ENCODE results near the gene SPTSSA.
"Not testable (repeated sequence)": the region's sequence is repeated elsewhere in the genome, so short reads cannot be mapped to it uniquely, and the experiment has no call there.

The SPTSSA gene

DNA sequence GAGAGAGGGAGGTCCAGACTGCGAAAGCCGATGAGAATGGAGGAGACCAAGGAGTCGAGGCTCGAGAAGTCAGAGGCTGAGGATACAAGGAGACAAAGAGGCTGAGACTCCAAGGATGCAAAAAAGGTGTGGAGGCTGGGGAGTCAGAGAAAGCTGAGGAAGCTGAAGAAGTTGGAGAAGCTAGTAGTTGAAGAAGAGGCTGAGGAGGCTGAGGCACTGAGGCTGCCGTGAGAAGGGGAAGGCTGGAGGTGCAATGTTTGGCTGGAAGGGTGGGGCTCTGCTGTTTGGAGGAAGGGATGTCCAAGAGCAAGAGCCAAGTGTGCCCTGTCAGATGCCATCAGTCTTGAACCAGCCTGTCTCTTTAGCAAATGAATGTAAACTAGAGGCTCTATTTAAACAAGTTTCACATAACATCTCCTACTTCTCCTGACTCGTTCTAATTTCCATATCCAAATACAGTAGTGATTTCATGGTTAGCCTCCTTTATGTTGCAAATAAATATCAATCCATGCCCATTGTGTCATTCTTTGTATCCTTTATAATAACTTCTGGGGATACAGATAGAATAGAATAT is 10.8 kb upstream of the SPTSSA start:
- DNase-seq (ENCODE audit: low read depth), result no peak

DNA sequence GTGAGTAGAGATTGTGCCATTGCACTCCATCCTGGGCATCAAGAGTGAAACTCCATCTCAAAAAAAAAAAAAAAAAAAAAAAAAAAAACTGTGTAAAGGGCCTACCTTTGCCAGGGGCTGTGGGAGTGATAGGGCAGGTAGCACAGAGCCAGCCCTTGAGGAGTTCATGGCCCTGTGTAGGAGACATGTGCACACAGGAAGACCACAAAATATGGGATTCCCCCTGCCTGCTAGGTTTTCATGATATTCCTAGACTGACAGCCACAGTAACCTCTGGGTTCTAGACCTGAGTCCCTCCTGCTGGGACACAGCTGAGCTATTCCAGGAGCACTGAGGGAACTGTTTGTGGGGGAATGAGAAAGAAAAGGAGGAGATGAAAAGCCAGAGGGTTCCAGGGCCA is 8.3 kb upstream of the SPTSSA start:
- no peak for DNase-seq (ENCODE audit: low read depth)

DNA sequence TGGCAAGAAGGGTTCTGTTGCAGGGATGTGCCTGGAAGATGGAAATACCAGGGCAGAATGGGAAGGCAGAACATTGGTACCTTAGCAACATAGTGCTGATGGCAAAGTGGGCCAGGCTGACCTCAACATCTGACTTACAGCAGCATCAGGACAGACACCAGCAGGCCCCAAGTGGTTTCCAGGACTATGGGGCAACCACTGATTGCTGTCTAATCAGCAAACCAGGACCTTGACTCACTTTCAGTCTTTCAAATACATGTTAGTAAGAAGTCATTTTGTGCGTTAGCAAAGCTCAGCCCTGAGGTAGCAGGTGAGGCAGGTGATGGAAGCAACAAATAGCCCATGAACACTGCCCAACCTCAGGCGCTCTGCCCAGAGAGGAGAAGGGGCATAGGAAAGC is 4.7 kb upstream of the SPTSSA start:
- DNase-seq (ENCODE audit: low read depth), result no peak

DNA sequence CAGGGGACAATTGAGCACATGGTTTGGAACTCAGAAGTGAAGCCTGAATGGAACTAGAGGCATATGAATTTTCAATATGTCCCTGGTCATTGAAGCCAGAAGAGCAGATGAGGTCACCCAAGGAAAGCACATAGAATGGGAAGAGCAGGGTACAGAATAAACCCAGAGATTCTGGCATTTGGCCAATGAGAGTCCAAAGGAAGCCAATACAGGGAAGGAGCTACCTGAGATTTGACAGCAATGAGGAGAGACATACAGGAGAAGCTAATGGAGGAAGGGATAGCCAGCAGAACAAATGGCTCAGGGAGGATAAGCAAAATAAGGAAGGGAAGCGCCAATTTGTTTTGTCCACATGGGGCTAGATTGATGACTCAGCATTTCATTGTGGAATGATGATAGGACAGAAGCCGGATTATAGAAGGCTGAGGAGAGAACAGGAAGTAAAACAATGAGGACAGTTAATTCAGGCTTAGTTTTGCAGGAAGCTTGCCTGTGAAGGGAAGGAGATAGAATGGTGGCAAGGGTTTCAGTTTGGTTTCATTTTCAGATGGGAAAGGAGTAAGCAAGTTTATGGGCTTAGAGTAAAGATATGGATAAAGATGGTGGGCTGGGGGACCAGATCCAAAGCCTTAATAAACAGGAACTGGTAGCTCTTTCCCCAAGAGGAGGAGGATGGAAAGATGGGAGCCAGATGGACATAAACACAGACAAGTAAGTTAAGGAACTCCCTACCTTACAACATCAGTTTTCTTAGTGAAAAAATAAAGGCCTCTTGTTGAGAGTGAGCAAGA is 3.2 kb upstream of the SPTSSA start:
- DNase-seq (ENCODE audit: low read depth), result no peak

DNA sequence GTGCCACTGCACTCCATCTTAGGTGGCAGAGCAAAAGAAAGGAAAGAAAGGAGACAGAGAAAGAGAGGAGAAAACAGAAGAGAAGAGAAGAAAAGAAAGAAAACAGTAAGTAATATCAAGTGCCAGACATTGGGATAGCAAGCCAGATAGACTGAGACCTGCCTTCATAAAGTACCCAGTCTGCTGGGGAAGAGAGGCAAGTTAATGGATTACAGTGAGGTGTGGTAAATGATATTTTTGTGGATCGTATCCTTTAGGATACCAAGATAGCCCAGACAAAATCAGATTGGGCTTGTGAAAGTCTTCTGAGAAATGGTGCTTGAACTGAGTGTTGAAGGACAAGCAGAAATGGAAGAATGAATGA is 1.5 kb upstream of the SPTSSA start:
- DNase-seq (ENCODE audit: low read depth), result no peak

DNA sequence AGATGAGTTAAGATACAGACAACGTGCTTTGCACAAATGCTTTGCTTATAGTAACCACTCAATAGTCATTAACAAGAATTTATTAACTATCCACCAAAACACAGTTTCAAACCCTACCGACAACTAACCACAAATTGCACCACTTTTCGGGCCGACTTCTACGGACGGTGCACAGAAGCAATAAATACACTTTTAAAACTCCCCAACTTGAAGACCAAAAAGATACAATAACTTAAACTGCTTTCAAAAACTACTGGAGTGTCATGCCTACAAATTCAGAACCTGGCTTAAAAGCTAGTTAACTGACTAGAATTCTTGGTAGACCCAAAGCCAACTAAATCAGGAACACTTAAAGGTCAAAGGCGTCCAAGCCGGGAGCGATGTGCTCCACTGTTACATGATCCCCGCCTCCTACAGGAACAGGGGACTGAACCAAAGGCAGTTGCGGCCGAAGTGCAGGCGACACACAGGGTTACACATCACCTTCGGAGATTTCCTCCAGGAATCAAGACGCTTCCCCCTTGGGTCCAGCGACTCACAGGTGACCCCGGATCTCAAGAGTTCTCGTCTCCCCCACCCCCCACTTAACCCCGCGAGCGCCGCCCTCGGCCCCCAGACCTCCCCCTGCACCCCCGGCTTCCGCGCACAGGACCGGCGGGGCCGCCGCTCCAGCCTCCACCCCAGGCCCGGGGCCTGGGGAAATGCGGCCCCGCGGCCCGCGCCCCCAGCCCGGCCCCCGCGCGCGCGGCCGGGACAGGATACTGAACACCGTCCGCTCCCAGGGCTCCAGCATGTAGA is 507 bp downstream of the SPTSSA start:
- no peak for DNase-seq (ENCODE audit: low read depth)

DNA sequence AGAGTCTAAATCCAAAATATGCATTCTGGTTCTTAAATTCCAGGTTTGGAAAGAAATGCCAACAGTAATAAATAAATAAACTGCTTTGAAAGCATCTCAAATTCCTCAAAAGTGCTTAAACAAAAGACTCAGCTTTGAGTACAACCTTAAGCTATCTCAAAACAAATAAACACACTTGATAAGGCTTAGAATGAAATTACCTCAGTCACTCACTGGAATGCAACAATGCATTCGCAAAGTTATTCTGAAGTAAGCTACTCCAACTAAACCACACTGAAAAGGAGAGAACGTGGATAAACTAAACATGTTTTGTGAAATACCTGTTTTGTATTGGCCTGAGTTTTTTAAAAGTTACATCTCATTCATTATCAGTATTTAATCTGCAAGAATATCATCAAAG is 1.2 kb downstream of the SPTSSA start:
- no peak for DNase-seq (ENCODE audit: low read depth)

DNA sequence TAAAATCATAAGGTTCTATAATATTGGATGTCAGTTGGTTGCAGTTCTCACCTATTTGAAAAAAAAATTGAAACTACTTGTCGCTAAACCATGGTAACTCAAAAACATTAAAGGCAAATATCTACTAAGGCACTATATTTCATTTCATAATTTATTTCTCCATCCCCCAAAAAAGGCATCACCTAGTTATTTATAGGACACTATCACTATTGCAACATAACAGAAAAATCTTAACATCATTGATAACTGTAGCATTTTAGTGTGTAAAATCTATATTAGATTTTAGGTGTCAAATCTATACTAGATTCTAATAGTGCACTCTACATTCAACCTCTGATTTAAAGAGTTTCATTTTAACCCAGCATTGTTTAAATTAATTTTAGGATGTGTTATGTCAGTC is 1.7 kb downstream of the SPTSSA start:
- no peak for DNase-seq (ENCODE audit: low read depth)

DNA sequence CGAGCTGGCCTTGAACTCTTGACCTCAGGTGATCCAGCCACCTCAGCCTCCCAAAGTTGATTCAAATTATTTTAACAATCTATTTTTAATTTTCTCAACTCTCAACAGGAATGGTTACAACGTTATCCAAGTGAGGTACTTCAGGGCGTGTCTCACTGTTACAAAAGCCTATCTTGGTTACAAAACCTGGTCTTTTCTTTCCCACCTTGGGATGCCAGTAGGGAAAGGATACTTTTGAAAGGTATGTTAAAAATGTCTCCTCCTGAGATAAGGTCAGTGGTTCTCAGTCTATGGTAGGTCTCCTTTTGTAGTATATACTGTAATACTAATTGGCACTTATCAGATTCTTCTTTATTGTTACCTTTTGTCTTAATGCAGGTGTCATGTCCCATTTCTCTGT is 4.9 kb downstream of the SPTSSA start:
- no peak for DNase-seq (ENCODE audit: low read depth)

DNA sequence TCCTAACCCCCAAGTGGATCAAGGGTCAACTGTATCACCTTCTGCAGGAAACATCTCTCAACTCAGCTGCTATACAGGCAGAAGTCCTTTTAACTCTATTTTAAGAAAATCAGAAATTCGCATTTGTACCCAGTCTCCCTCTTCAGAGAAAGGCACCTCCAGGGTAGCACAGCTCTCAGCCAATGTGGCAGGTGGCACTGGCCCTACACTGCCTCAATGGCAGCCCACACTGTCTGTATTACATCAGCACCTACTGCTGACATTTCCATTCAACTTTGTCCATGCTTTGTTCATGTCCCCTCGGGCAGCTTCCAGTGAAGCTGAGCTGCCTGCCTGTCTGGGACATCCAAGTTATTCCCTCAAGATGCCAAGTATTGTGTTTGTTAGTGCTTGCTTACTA is 8.8 kb downstream of the SPTSSA start:
- no peak for DNase-seq (ENCODE audit: low read depth)

DNA sequence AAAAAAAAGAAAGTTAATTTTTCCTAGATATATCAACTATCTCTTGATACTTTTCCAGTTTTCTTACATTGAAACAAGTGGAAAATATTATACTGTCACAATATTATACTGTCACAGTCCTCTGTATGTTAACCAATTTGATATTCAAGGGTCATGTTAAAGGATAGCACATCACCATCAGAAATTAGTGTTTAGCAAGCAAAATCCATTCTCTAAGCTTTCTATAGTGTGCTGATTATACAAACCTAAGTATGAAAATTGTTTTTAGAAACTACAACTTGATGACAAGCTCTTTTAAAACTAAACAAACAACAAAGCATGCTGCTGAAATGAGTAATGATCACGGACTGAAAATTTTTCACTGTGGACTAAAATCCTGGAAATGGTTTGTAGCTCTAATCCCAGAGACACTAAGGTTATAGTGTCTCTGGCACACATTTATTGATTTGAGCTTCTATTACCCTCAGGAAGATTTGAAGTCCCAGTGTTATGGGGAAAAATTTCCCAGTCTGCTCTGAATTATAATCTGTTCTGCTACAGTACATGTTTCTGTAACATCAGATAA is 9.7 kb downstream of the SPTSSA start:
- DNase-seq (ENCODE audit: low read depth), result no peak

DNA sequence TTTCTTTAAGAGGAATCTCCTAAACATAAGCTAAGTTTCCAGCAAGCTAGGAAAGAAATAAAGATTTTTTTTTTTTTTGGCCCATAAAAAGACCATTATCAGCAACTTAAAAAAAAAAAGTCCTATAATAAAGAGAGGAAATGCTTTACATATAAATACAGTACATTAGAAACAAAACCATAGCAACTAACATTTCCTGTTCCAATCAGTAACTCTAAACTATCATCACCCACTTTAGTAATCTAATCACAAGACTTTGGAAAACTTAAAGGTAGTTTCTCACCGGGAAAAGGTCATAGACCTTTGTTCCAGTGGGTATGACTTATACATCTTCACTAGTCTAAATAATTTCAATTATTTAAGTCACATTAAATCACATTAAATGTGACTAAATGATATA is 11.1 kb downstream of the SPTSSA start:
- no peak for DNase-seq (ENCODE audit: low read depth)

DNA sequence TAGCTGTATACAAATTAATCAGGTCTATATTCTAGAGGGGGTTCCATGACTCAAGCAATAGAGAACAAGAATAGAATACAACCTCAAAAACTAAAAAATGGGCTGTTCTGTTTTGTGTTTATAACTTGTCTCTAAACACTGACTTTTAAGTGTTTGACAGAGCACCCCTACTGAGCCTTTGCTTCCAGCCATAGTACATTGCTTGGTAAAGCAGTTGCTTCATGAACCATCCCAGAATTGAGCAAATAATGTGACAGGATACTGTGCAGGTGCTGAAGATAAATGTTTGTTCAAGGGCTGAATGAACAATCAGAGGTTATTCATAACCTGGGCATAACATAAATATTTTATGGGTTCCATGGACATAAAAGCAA is 11.5 kb downstream of the SPTSSA start:
- no peak for DNase-seq (ENCODE audit: low read depth)

DNA sequence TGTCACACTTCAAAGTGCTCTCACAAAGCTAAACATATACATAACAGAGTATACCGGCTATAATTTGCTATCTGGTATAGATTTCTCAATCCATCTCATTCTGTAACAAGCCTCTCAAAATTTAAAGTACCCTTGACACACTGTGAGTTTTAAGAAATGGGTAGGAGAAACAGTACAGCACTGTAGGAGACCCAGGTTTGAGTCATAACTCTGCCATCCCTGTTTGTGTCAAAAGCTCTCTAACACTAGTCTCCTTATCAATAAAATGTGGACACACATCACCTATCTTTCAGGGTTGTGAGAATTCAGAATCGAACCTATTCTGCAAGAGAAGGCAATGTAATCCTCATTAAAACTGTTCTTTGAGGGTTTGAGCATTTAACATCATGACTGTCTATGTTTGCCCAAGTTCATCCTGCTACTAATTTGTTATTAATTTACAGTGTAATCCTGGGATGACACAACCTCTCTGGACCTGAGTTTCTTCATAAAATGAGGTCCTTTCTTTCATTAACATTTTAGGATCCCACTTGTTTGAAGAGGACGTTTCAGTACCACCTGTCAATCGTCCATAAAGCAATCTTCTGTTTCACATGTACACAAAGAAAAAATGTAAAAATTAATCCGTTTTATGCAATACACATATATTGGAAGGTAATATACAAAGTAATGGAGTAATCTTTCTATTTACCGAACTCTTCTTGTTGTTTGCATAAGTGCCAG is 12.1 kb downstream of the SPTSSA start:
- no peak for DNase-seq (ENCODE audit: low read depth)

DNA sequence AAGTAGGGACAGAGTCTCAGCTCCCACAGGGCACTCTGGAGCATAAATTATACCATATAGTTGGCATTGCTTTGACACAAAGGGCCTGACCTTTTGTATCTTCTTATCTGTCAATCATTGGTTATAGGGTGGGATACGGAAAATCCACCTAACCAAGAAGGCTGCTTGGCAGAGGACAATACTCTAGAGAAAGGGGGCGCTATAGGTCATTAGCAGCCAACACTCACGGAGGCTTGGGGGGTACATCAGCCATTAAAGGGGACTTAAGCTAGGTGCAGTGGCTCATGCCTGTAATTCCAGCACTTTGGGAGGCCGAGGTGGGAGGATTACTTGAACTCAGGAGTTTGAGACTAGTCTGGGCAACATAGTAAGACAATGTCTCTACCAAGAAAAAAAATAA is 22.9 kb downstream of the SPTSSA start:
- DNase-seq (ENCODE audit: low read depth), result no peak

DNA sequence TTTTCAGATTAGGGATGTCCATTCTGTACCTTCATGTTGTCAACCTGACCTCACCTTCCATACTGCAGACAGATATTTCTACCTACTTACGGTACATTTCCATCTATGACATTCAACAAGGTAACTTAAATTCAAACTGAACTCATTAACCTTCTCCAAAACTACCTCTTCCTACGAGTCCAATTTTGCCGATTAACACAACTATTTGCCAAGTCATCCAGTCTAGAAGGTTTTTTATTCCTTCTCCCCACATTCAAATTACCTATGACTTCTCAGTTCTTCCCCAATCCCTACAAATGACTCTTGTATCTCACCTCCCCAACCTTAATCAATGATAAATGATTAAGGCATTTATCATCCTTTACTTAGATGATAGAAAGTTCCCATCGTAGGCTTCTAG is 23.6 kb downstream of the SPTSSA start:
- no peak for DNase-seq (ENCODE audit: low read depth)

DNA sequence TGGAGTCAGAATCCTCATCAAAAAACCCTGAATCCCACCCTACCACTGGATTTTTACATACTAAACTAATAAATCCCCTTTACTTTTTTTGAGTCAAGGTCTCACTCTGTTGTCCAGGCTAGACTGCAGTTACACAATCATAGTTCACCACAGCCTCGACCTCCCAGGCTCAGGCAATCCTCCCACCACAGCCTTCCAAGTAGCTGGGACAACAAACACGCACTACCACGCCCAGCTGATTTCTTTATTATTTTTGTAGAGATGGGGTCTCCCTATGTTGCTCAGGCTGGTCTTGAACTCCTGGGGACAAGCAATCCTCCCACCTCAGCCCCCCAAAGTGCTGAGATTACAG is 24.3 kb downstream of the SPTSSA start:
- no peak for DNase-seq (ENCODE audit: low read depth)

DNA sequence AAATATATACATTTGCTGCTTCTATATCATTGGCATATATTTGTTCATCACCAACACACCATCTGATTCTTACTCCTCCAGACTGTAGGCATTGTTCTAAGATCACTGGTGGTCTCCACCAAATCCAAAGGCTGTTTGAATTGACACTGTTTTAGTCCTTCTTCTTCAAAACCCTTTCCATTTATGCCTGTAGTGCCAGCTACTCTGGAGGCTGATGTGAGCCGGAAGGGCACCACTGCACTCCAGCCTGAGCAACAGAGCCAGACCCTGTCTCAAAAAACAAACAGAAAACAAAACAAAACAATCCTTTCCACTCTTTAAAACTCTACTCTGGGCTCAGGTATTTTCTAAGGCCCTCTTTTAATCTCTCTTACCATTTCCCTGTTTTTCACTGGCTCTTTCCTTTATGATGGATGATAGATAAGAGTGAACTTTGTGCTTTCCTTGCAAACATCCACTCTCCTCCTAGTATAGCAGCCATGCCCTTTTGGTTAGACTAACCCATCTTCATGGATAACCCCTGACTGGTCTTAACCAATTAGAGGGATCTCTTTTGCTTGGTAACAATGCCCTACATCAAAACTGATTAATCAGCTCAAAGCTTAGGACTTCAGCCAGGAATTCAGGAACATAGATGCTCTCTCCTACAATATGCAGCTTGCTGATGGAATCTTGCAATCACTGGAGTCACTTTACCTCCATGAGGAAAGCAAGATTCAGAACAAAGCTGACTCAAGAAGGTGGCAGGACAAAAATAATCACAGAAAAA is 24.9 kb downstream of the SPTSSA start:
- no peak for DNase-seq (ENCODE audit: low read depth)

DNA sequence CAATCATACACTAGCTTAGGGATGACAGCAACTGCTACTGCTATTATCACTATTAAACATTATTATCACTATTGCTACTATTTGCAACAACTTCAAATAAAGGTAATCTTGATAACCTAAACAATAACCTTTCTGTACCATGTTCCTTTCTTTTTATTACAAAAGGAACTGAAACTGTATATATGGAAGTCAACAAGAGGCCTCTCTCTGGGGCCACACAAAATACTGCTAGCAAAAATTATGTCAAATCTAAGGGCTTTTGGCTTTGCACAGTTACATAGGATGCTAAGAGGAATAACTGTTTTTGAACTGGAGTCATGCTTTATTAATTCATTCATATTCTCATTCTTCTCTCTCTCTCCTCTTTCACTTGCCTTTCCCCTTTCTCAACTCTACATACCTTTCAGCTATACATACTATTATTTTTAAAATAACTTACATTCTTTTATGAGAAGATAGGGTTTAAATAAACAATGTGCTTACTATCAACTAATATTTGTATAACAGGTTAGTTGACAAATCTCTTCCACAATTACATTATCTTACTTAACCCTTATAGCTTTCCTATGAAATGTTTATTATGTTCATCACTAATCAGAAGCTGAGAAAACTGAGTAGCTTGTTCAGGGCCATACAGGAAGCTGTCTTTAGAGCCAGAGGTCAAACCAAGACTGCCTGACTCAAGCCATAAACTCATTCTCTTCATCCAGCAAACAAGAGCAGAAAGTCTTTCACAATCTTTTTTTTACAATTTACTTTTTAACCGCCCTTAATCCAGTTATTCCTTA is 25.7 kb downstream of the SPTSSA start:
- DNase-seq (ENCODE audit: low read depth), result no peak

DNA sequence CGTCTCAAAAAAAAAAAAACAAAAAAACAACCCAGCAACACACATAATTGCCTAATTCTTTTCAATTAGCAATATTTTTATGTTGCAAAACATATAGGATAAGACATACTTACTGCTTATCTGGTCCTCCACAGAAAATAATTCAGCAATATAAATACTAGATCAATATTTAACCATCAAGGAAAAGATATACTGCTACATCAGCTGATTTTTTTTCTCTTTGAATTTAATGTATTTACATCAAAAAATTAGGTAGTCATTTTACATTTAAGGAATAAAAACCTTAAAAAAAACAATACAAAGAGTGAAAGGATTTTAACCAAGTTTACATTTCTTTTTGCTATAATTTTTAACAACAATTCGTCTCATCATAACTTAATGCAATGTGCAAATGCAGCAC is 28.1 kb downstream of the SPTSSA start:
- no peak for DNase-seq (ENCODE audit: low read depth)

DNA sequence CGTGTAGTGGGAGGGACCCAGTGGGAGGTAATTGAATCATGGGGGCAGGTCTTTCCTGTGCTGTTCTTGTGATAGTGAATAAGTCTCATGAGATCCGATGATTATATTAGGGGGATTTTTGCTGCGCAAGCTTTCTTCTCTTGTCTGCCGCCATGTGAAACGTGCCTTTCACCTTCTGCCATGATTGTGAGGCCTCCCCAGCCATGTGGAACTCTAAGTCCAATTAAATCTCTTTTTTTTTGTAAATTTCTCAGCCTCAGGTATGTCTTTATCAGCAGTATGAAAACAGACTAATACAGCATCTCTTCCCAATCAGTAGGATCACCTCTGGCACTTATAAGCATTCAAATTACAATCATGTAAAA is 34.0 kb downstream of the SPTSSA start:
- not testable (repeated sequence) for DNase-seq (ENCODE audit: low read depth)

All from stimulated activated CD8-positive, alpha-beta memory T cell treated with anti-CD3 and anti-CD28 coated beads, Interleukin-12 subunit alpha, Interleukin-12 subunit beta, amount 100 ng/mL, for 1 hour (primary cell).